GM12801 (cell line): ENCODE results near the gene ADAMTS13.

Experiments
- TF ChIP-seq, protein P1 (sequence below): IDR thresholded peaks from one replicate; pipeline ENCODE4 v1.5.1; 2011; ENCODE audit warnings: control low read depth; ENCODE audit not compliant: insufficient read length; ENCODE audit errors: extremely low read depth

The ADAMTS13 gene

DNA sequence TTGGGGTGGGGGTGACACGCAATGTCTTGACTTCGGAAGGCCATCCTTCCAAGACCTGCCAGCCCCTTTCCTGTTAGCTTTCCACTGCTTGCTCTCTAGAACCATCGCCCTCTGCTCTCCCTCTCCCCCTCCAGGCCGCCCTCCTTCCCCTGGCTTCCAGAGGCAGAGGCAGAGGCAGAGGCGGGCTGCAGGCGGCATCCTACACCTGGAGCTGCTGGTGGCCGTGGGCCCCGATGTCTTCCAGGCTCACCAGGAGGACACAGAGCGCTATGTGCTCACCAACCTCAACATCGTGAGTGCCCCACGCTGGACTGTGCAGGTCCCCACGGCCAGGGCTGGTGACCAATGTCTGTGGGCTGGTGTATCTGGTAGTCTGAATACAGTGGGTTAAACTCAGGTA lies 2.0 kb downstream of the ADAMTS13 start:
- TF ChIP-seq, protein P1, sequence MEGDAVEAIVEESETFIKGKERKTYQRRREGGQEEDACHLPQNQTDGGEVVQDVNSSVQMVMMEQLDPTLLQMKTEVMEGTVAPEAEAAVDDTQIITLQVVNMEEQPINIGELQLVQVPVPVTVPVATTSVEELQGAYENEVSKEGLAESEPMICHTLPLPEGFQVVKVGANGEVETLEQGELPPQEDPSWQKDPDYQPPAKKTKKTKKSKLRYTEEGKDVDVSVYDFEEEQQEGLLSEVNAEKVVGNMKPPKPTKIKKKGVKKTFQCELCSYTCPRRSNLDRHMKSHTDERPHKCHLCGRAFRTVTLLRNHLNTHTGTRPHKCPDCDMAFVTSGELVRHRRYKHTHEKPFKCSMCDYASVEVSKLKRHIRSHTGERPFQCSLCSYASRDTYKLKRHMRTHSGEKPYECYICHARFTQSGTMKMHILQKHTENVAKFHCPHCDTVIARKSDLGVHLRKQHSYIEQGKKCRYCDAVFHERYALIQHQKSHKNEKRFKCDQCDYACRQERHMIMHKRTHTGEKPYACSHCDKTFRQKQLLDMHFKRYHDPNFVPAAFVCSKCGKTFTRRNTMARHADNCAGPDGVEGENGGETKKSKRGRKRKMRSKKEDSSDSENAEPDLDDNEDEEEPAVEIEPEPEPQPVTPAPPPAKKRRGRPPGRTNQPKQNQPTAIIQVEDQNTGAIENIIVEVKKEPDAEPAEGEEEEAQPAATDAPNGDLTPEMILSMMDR = no peak

GRCh38 chr9:133425049-133425632 lies 3.0 kb downstream of the ADAMTS13 start:
- TF ChIP-seq, protein P1 = no peak

DNA sequence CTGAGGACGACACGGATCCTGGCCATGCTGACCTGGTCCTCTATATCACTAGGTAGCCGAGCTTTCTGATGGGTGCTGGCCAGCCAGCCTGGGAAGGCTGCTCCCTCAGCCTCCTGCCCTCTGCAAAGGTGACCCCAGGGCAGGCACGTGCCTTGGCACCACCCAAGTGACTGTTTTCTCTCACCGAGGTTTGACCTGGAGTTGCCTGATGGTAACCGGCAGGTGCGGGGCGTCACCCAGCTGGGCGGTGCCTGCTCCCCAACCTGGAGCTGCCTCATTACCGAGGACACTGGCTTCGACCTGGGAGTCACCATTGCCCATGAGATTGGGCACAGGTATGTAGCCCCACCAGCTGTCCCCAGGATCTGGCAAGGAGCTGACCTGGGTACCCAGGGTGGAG lies 3.8 kb downstream of the ADAMTS13 start:
- TF ChIP-seq, protein P1 = no peak

GRCh38 chr9:133427658-133428348 lies 5.6 kb downstream of the ADAMTS13 start:
- TF ChIP-seq, protein P1 = no peak

- TF ChIP-seq, protein P1 = no peak
Observed at GRCh38 chr9:133428617-133429101, 6.5 kb downstream of the ADAMTS13 start.

- TF ChIP-seq, protein P1 = no peak
Observed at GRCh38 chr9:133429214-133429613, 7.0 kb downstream of the ADAMTS13 start.

DNA sequence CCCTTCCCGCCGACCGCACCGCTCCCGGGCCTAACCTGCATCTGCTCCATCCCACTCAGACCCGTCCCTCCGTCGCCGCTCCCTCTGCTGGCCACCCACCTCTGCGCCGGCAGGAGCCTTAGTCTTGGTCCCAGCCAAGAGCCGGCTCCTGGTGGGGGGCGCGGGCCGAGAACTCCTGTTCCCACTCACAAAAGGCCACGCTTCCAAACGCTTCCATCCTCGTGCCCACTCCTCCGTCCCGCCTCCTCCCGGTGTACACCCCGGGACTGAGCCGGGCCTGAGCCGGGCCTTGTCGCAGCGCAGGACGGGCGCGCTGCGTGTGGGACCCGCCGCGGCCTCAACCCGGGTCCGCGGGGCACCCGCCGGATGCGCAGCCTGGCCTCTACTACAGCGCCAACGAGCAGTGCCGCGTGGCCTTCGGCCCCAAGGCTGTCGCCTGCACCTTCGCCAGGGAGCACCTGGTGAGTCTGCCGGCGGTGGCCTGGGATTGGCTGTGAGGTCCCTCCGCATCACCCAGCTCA lies 7.5 kb downstream of the ADAMTS13 start:
- TF ChIP-seq, protein P1 = no peak
